HG03064 (cell line): Measurements from ENCODE around the gene PRR15L.
"Not testable (repeated sequence)": the region's sequence is repeated elsewhere in the genome, so short reads cannot be mapped to it uniquely, and the experiment has no call there.

ENCODE experiments used
- ATAC-seq: cut with Tn5 transposase; IDR thresholded peaks from one replicate; pipeline ENCODE4 v1.9.1; 2021; ENCODE audit warnings: low read depth; ENCODE audit not compliant: unreplicated experiment

Gene PRR15L, protein sequence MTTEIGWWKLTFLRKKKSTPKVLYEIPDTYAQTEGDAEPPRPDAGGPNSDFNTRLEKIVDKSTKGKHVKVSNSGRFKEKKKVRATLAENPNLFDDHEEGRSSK

GRCh38 chr17:47957591-47958490 lies at the start of gene PRR15L:
Gene PRR15L, minus strand, starts transcription at chr17:47957883. Its CDS starts 4,649 bp downstream, at chr17:47953234.
- ATAC-seq = no peak

DNA sequence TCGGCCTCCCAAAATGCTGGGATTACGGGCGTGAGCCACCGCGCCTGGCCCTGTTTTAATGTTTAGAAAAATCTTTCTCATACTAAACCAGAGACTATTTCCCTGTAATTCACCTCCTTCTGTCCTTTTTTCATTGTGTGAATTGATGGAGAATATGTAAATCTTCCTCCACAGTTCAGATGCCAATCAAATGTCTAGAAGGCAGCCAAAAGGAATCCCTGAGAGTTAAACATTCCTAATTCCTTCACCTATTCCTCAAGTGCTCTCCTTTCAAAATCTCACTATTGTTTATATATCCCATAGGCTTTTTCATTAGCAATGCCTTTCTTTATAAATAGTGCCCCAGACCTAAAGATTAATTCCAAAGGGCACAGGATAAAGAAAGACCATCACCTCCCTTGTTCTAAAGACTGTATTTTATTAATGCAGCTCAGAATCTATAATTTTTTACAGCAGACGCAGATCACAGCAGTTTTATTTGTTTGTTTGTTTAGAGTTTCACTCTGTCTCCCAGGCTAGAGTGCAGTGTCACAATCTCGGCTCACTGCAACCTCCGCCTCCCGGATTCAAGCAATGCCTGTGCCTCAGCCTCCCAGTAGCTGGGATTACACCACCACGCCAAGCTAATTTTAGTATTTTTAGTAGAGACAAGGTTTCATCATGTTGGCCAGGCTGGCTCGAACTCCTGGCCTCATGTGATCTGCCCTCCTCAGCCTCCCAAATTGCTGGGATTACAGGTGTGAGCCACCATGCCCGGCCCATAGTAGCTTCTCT lies 49.4 kb upstream of the PRR15L start:
- ATAC-seq = no peak

- ATAC-seq = no peak
Measured at GRCh38 chr17:48004983-48005382, 47.3 kb upstream of the PRR15L start.

- no peak for ATAC-seq
Measured at GRCh38 chr17:48003417-48004151, 45.9 kb upstream of the PRR15L start.

DNA sequence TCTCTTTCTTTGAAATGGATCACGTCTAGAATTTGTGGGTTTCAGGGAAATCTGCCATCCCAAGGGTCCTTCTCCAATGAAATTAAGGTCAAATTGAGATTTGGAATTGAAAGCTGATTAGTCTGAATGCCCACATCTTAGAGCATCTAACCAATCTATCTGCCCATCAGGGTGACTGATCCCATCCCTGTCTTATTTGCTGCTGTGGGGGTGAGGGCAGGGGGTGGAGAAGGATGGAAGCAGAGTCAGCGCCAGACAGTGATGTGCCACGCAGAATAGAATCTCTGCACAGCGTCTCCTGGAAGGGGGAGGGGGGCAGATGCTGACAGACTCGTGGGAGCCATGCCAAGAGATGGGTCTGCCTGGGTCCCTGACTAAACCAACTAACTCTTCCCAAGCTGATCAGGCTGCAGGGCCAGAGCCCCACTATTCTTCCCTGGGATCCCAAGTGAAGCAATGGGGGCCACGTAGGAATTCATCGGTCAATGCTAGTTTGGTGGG lies 45.3 kb upstream of the PRR15L start:
- no peak for ATAC-seq

DNA sequence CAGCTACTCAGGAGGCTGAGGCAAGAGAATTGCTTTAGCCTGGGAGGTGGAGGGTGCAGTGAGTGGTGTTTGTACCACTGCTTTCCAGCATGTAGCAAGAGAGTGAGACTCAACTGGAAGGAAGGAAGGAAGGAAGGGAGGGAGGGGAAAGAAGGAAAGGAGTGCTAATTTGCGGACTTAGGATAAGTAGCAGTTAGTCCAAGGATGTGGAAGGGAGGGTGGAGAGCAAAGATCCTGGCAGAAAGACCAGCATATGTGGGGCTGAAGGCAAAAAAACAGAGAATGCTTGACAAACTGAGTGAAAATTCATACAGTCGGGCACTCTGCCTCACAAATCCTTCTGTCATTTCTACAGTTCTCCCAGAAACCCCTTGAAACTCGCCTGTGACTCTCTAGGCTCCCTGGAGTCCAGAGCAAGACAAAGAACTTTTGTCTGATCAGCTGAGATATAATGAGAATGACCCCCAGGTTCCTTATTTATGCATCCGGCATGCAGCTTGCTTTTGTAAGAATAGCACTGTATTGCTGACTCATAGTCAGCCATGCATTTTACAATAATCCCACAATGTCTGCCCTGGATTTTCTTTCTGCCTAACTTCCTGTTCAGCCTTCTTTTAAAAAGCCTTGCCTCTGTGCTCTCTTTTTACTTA lies 44.7 kb upstream of the PRR15L start:
- no peak for ATAC-seq

DNA sequence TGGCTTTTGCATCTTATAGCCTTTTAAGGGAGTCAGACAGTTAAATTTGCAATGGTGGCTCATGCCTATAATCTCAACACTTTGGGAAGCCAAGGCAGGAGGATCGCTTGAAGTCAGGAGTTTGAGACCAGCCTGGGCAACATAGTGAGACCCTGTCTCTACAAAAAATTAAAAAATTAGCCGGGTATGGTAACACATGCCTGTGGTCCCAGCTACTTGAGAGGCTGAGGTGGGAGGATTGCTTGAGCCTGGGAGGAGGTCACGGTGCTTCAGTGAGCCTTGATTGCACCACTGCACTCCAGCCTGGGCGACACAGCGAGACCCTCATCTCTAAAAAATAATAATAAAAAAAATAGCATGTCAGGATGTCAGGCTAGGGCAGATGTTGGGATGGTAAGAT lies 44.0 kb upstream of the PRR15L start:
- ATAC-seq = not testable (repeated sequence)

DNA sequence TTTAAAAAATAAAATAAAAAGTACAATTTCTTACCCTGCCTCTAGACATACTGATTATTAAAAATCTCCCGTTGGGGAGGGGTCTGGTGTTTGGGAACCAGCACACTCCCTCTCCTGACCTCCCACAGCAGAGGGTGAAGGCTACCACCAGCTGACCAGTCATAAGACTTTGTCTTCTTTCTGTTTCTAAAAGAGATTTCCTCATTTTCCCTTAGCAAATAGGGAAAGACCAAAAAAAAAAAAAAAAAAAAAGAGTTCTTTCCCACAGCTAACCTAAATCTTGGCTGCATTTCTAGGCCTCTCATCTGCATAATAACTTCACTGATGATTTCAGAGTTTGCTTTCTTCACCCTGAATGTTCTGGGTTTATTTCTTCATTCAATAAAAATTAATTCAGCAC lies 43.5 kb upstream of the PRR15L start:
- no peak for ATAC-seq

GRCh38 chr17:47999582-47999981 lies 41.9 kb upstream of the PRR15L start:
- no peak for ATAC-seq

- no peak for ATAC-seq
Measured at GRCh38 chr17:47998044-47998443, 40.4 kb upstream of the PRR15L start.

DNA sequence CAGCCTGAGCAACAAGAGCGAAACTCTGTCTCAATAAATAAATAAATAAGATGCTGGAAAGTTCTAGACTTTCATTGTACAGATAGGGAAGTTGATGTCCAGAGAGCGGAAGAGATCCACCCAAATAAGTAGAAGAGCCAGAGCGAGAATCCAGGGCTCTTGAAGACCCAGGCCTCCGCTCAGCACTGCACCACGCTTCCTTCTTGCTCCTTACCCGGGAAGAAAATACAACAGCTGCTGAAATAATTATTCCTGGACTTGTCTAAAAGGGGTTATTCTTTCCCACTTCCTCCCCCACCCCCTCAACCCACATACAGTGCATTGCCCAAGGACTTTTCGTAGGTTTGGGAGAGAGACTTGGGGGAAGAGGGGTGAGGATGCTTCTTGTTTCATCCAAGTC lies 39.9 kb upstream of the PRR15L start:
- no peak for ATAC-seq

DNA sequence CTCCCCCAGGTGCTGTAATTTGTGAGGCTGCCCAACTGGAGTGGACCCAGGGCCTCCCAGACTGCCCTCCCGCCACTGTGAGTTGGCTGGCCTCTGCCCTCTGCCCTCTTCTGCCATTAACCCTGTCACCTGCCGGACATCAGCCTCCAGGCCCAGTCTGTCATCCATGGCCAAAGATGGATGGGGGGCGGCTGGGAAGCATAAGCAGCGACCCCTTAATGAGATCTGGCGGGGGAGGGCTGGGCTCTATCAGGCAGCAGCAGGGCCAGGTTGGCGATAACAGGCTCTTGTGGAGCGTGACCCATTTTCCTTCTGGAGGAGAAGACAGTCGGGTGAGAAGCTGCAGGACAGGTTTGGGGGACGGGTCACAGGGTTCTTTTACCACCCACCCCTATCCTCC lies 38.5 kb upstream of the PRR15L start:
- ATAC-seq = no peak

DNA sequence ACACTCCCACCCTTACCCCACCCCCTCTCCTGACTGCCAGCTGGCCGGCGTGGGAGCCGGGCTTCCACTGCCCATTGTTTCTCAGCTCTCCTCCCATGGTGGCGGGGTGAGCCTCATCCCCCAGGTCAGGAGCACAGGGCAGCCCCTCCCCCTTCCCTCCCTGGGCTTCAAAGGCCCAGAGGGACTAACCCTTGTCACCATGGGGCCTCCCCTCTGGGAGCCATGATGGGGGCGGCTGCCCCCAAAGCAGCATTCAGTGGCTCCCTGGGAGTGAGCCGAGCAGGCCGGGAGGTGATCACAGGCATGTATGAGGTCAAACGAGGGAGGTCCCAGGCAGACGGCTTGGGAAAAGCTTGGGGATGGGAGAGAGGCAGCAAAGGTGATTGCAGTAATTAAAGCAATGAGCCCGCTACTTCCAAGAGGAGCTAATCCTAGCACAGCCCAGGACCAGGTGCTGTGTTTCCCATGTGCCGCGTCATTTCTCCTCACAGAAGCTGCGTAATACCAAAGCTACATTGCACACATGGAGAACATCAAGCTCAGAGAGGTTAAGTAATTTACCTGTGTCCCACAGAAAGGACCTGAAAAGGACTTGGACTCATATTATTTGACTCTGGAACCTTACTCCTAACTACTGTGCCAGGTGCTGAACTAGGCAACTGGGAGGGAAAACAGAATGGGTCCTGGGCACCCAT lies 37.7 kb upstream of the PRR15L start:
- no peak for ATAC-seq

- ATAC-seq = no peak
Measured at GRCh38 chr17:47994724-47995123, 37.0 kb upstream of the PRR15L start.

- no peak for ATAC-seq
Measured at GRCh38 chr17:47993964-47994363, 36.3 kb upstream of the PRR15L start.

DNA sequence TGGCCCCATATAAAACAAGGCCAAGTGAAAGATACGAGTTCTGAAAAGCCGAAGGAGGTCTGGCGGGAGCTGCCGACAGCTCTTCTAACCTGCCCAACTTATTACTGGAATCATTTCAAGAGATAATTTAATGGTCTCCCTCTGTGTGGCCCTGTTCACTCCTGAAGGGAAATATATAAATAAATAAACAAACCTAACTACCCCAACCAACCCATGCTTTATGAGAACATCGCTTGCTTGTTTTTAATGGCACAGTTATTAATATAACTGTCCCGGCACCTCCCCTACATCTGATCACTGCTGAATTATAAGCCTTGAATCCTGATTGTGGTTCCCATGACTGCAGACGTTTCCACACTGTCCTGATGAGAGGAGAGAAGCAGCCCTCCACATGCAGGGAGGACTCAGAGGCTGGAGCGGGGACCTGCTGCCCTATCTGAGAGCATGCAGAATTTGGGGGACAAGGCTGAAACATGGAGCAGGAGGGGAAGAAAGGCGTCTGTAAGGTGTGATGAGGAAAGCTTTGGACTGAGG lies 35.4 kb upstream of the PRR15L start:
- ATAC-seq = no peak

GRCh38 chr17:47992216-47992615 lies 34.5 kb upstream of the PRR15L start:
- ATAC-seq = no peak

- no peak for ATAC-seq
Measured at GRCh38 chr17:47990962-47991731, 33.5 kb upstream of the PRR15L start.

GRCh38 chr17:47989700-47990099 lies 32.0 kb upstream of the PRR15L start:
- ATAC-seq = no peak
